IMR-90 (cell line): Measurements from ENCODE around the gene KCNJ6. TPM values are rescaled to one million over a fixed set of nuclear protein-coding genes. Genes with fewer than 3 reads are reported as not detected.

Source experiments
- ATAC-seq: fragments of 200-7000 bp; cut with Tn5 transposase; 2 replicates; pipeline ENCODE4 v1.9.1; 2020; ENCODE audit warnings: low read depth, mild to moderate bottlenecking, moderate library complexity
- BruUV-seq: library from RNA; stranded (reverse); fragments of 400-500 nt; replicated peaks from 2 replicates; lab custom pipeline; 2021; lab: Mats Ljungman, UMichigan
- CTCF ChIA-PET: fragments of 300-600 bp; formaldehyde crosslinking; extraction: SDS; loops from one replicate; lab custom pipeline; 2021; ENCODE audit warnings: antibody characterized with exemption; lab: Yijun Ruan, JAX
- POLR2A ChIA-PET: fragments of 300-600 bp; sonication (Branson Sonifier 250); formaldehyde crosslinking; loops from one replicate; lab custom pipeline; 2022; ENCODE audit warnings: antibody characterized with exemption; ENCODE audit not compliant: unreplicated experiment; lab: Charles Lee
- DNase-seq: peaks from one replicate; pipeline ENCODE4 v3.0.0; 2013
- H2AFZ ChIP-seq: replicated peaks from 2 replicates; pipeline ENCODE3; 2013; ENCODE audit warnings: low read length, mild to moderate bottlenecking; ENCODE audit not compliant: poor library complexity
- H2AK5ac ChIP-seq: 2 replicates; pipeline ENCODE4 v1.6.1; 2013; ENCODE audit warnings: low read depth, low read length, inconsistent platforms
- H2AK9ac ChIP-seq: replicated peaks from 2 replicates; pipeline ENCODE3; 2013; ENCODE audit warnings: mild to moderate bottlenecking, low read depth, low read length, moderate library complexity; ENCODE audit not compliant: poor library complexity
- H2BK120ac ChIP-seq: 2 replicates; pipeline ENCODE4 v1.6.1; 2013; ENCODE audit warnings: low read depth, low read length, inconsistent platforms
- H2BK15ac ChIP-seq: 3 replicates; pipeline ENCODE4 v1.6.1; 2013; ENCODE audit warnings: low read depth, low read length, inconsistent platforms
- H2BK20ac ChIP-seq: 2 replicates; pipeline ENCODE4 v1.6.1; 2013; ENCODE audit warnings: low read depth, mild to moderate bottlenecking, inconsistent platforms, low read length, moderate library complexity
- H2BK5ac ChIP-seq: 2 replicates; pipeline ENCODE4 v1.6.1; 2013; ENCODE audit warnings: mild to moderate bottlenecking, low read depth, low read length, inconsistent platforms; ENCODE audit not compliant: poor library complexity, severe bottlenecking
- H3K14ac ChIP-seq: replicated peaks from 2 replicates; pipeline ENCODE4 v1.6.1; 2013; ENCODE audit warnings: low read depth, low read length, inconsistent platforms
- H3K18ac ChIP-seq: 2 replicates; pipeline ENCODE4 v1.6.1; 2013; ENCODE audit warnings: low read depth, low read length, control low read depth
- H3K23ac ChIP-seq: 2 replicates; pipeline ENCODE4 v1.6.1; 2013; ENCODE audit warnings: low read depth, low read length, inconsistent platforms
- H3K27ac ChIP-seq: 2 replicates; pipeline ENCODE4 v1.5.1; 2013; ENCODE audit warnings: mild to moderate bottlenecking, control low read depth, low read length; ENCODE audit not compliant: insufficient read depth
- H3K27me3 ChIP-seq: 2 replicates; pipeline ENCODE4 v1.6.1; 2013; ENCODE audit warnings: low read length; ENCODE audit not compliant: control insufficient read depth, insufficient read depth
- H3K36me3 ChIP-seq: 2 replicates; pipeline ENCODE4 v1.6.1; 2013; ENCODE audit warnings: low read length, mixed read lengths; ENCODE audit not compliant: control insufficient read depth, insufficient read depth
- H3K4ac ChIP-seq: 2 replicates; pipeline ENCODE4 v1.6.1; 2013; ENCODE audit warnings: low read depth, low read length, inconsistent platforms
- H3K4me1 ChIP-seq: 2 replicates; pipeline ENCODE4 v1.6.1; 2013; ENCODE audit warnings: low read length, mixed read lengths; ENCODE audit not compliant: control insufficient read depth, insufficient read depth
- H3K4me2 ChIP-seq: 2 replicates; pipeline ENCODE4 v1.6.1; 2013; ENCODE audit warnings: low read depth, mild to moderate bottlenecking, control low read depth, low read length, moderate library complexity
- H3K4me3 ChIP-seq: 2 replicates; pipeline ENCODE4 v1.5.1; 2013; ENCODE audit warnings: low read depth, mild to moderate bottlenecking, control low read depth, low read length, moderate library complexity; ENCODE audit not compliant: insufficient read depth
- H3K56ac ChIP-seq: 2 replicates; pipeline ENCODE4 v1.6.1; 2013; ENCODE audit warnings: low read length, inconsistent platforms; ENCODE audit not compliant: insufficient read depth; ENCODE audit errors: extremely low read depth
- H3K79me1 ChIP-seq, 2 experiments: 2 replicates each; pipeline ENCODE4 v1.6.1; 2013; ENCODE audit warnings: low read length in 2 of 2, inconsistent platforms in 1 of 2, low read depth in 1 of 2
- H3K9ac ChIP-seq: 2 replicates; pipeline ENCODE4 v1.6.1; 2013; ENCODE audit warnings: low read depth, low read length, control low read depth
- H3K9me1 ChIP-seq: 2 replicates; pipeline ENCODE4 v1.6.1; 2013; ENCODE audit warnings: low read length, inconsistent platforms; ENCODE audit not compliant: insufficient read depth
- H3K9me3 ChIP-seq: 2 replicates; pipeline ENCODE4 v1.6.1; 2013; ENCODE audit warnings: low read length; ENCODE audit not compliant: control insufficient read depth, insufficient read depth
- H4K20me1 ChIP-seq: 2 replicates; pipeline ENCODE4 v1.6.1; 2013; ENCODE audit warnings: low read length, inconsistent platforms; ENCODE audit not compliant: insufficient read depth
- H4K5ac ChIP-seq: 2 replicates; pipeline ENCODE4 v1.6.1; 2013; ENCODE audit warnings: mild to moderate bottlenecking, low read depth, low read length, control low read depth
- H4K8ac ChIP-seq, 2 experiments: 2 replicates each; pipeline ENCODE4 v1.6.1; 2013; ENCODE audit warnings: low read depth in 2 of 2, low read length in 2 of 2, control low read depth in 1 of 2, inconsistent platforms in 1 of 2
- H4K91ac ChIP-seq: 2 replicates; pipeline ENCODE4 v1.6.1; 2013; ENCODE audit warnings: low read depth, low read length, inconsistent platforms; ENCODE audit not compliant: insufficient read depth
- CHD1 ChIP-seq: IDR thresholded peaks from 2 replicates; pipeline ENCODE4 v1.6.1; 2012; ENCODE audit warnings: low read depth, low read length, improper control_type of control experiment
- ELK1 ChIP-seq: fragments of 150-350 bp; IDR thresholded peaks from 2 replicates; pipeline ENCODE4 v1.6.1; 2016; ENCODE audit warnings: low read depth, mild to moderate bottlenecking, low read length, moderate library complexity, borderline replicate concordance
- MAFK ChIP-seq: IDR thresholded peaks from 2 replicates; pipeline ENCODE4 v1.6.1; 2012; ENCODE audit warnings: low read depth, low read length, improper control_type of control experiment
- MXI1 ChIP-seq: IDR thresholded peaks from 2 replicates; pipeline ENCODE4 v1.6.1; 2012; ENCODE audit warnings: low read depth, mild to moderate bottlenecking, low read length, moderate library complexity, borderline replicate concordance
- NFE2L2 ChIP-seq: fragments of 150-350 bp; IDR thresholded peaks from 2 replicates; pipeline ENCODE4 v1.6.1; 2016; ENCODE audit warnings: low read depth, mild to moderate bottlenecking, low read length
- POLR2A ChIP-seq: IDR thresholded peaks from 2 replicates; pipeline ENCODE4 v1.6.1; 2012; ENCODE audit warnings: mild to moderate bottlenecking, low read depth, low read length
- RAD21 ChIP-seq: IDR thresholded peaks from 2 replicates; pipeline ENCODE4 v1.6.1; 2012; ENCODE audit warnings: low read length, improper control_type of control experiment
- RCOR1 ChIP-seq: IDR thresholded peaks from 2 replicates; pipeline ENCODE4 v1.6.1; 2012; ENCODE audit warnings: mild to moderate bottlenecking, low read length, improper control_type of control experiment; ENCODE audit not compliant: insufficient replicate concordance
- RFX5 ChIP-seq: IDR thresholded peaks from 2 replicates; pipeline ENCODE4 v1.8.0; 2012; ENCODE audit warnings: low read depth, mild to moderate bottlenecking, low read length, moderate library complexity
- SMC3 ChIP-seq: fragments of 150-350 bp; IDR thresholded peaks from 2 replicates; pipeline ENCODE4 v1.6.1; 2016; ENCODE audit warnings: low read depth, mild to moderate bottlenecking, antibody characterized with exemption, low read length, moderate library complexity
- USF2 ChIP-seq: fragments of 150-350 bp; IDR thresholded peaks from 2 replicates; pipeline ENCODE4 v1.6.1; 2017; ENCODE audit warnings: mild to moderate bottlenecking, antibody characterized with exemption, low read length, low read depth
- WGBS, 2 experiments: methylation state at CpG; one replicate each; pipeline versions ENCODE4 v1.1.5 to v1.1.7; 2013; ENCODE audit warnings: missing lambda C conversion rate in 2 of 2; ENCODE audit not compliant: insufficient read length in 1 of 2; ENCODE audit errors: extremely low coverage in 2 of 2; 5-methylcytosine and 5-hydroxymethylcytosine counted together
- dilution Hi-C: fragments of 300-500 bp; cut with HindIII; formaldehyde crosslinking; loops from one replicate; pipeline ENCODE4 v1.14.3; 2018; ENCODE audit warnings: low sequenced_read_pairs; ENCODE audit not compliant: unreplicated experiment
- in situ Hi-C: fragments of 300-500 bp; cut with MboI; formaldehyde crosslinking; loops from 3 replicates; pipeline ENCODE4 v1.14.3; 2019; ENCODE audit warnings: low sequenced_read_pairs, inconsistent platforms, mixed read lengths
- intact Hi-C: fragments of 100-400 bp; cut with micrococcal nuclease; formaldehyde crosslinking; loops from 2 replicates; pipeline ENCODE4 v1.10.0; 2022
- polyA plus RNA-seq, 3 experiments: library from polyadenylated mRNA; depleted of rRNA; stranded (reverse); fragments of >200 nt; gene quantifications; 2 replicates each; pipeline ENCODE4 v1.2.3, GENCODE V29; 2012; ENCODE audit warnings: low replicate concordance in 1 of 3
- total RNA-seq: library from RNA; depleted of rRNA; stranded (reverse); fragments of >200 nt; gene quantifications from 2 replicates; pipeline ENCODE4 v1.2.3, GENCODE V29; 2012

KCNJ6 gene
- total and polyA plus RNA-seq, 2 of the 4 experiments (the other 2 are of a cell fraction): under 0.01 to 0.02 TPM

GRCh38 chr21:37805266-37805665 lies 111.0 kb downstream of the KCNJ6 start:
- Histone ChIP-seq H4K91ac (no peak overlapping the region), H2AK5ac (no peak overlapping the region), H3K4me1 (peaks cover 2% of the 10 kb centered on the region; the same call in 1 of the 2 replicates), H3K23ac (no peak overlapping the region), H3K27me3 (0 out of 2 replicates have a peak, but pooled peaks cover 1% of the 10 kb centered on the region), H2AK9ac (no peak overlapping the region), H4K5ac (no peak overlapping the region), H2BK15ac (no peak overlapping the region), H3K4ac (no peak overlapping the region), H4K8ac (no peak overlapping the region), H3K27ac (no peak overlapping the region), H2BK120ac (no peak overlapping the region), H4K20me1 (no peaks in the 10 kb centered on the region), H3K9ac (no peak overlapping the region), H3K18ac (no peak overlapping the region), H3K9me3 (peaks cover 2% of the 10 kb centered on the region; the same call in 1 of the 2 replicates), H3K9me1 (no peaks in the 10 kb centered on the region), H2BK20ac (no peak overlapping the region), H3K4me2 (no peak overlapping the region), H3K79me1 (no peaks in the 10 kb centered on the region), H3K36me3 (no peaks in the 10 kb centered on the region), H3K14ac (no peak overlapping the region), H2BK5ac (no peak overlapping the region), H3K56ac (no peak overlapping the region), H3K4me3 (no peak overlapping the region), H2AFZ (no peak overlapping the region)
- no peak for TF ChIP-seq MXI1
- no peak for TF ChIP-seq ELK1
- TF ChIP-seq MAFK: no peak
- TF ChIP-seq SMC3: no peak
- TF ChIP-seq CHD1: no peak
- TF ChIP-seq RCOR1: no peak
- TF ChIP-seq NFE2L2: no peak
- TF ChIP-seq USF2: no peak
- TF ChIP-seq POLR2A: no peak
- TF ChIP-seq RFX5: no peak
- no peak for TF ChIP-seq RAD21
- ATAC-seq (no peak), DNase-seq (no peak)
- 60% methylated on average over 1 of the region's 2 CpGs; no CpG with 5 or more reads in 1 of the 2 experiments for WGBS, 2 experiments
- intact Hi-C loops (no loop called here), dilution Hi-C loops (no loop called here), in situ Hi-C loops (no loop called here)
- POLR2A ChIA-PET: no interaction called here
- no TSS peak for BruUV-seq
- CTCF ChIA-PET: no interaction called here
